Activated CD4-positive, alpha-beta T cell treated with anti-CD3 and anti-CD28 coated beads for 36 hours (primary cell): Measurements from ENCODE around the gene CCN5. TPM values are rescaled to one million over a fixed set of nuclear protein-coding genes. Genes with fewer than 3 reads are reported as not detected.
"Not testable (repeated sequence)": the region's sequence is repeated elsewhere in the genome, so short reads cannot be mapped to it uniquely, and the experiment has no call there.

Experiments used
- ATAC-seq: fragments of 200-7000 bp; cut with Tn5 transposase; one replicate; pipeline ENCODE4 v1.10.0; 2021; ENCODE audit warnings: mild to moderate bottlenecking, moderate library complexity
- CTCF ChIA-PET: fragments of 350-600 bp; sonication (Branson Sonifier 250); formaldehyde crosslinking; loops from one replicate; lab custom pipeline; 2021; ENCODE audit warnings: antibody characterized with exemption; lab: Charles Lee
- POLR2A ChIA-PET: fragments of 350-600 bp; sonication (Branson Sonifier 250); formaldehyde crosslinking; loops from one replicate; lab custom pipeline; 2021; ENCODE audit warnings: antibody characterized with exemption, inconsistent platforms; lab: Charles Lee
- DNase-seq: peaks from one replicate; pipeline ENCODE4 v3.0.0-alpha.2; 2020
- H3K27ac Mint-ChIP-seq: one replicate; pipeline ENCODE4 v1.8.0; 2021; ENCODE audit warnings: mixed read lengths
- H3K27me3 Mint-ChIP-seq: one replicate; pipeline ENCODE4 v1.8.0; 2021; ENCODE audit warnings: mixed read lengths
- H3K36me3 Mint-ChIP-seq: one replicate; pipeline ENCODE4 v1.8.0; 2021; ENCODE audit warnings: low read depth, mixed read lengths
- H3K4me1 Mint-ChIP-seq: one replicate; pipeline ENCODE4 v1.8.0; 2021; ENCODE audit warnings: mixed read lengths
- H3K4me3 Mint-ChIP-seq: one replicate; pipeline ENCODE4 v1.8.0; 2021; ENCODE audit warnings: mild to moderate bottlenecking, moderate library complexity, mixed read lengths
- H3K9me3 Mint-ChIP-seq: one replicate; pipeline ENCODE4 v1.8.0; 2021; ENCODE audit warnings: low read depth, mixed read lengths
- intact Hi-C, 2 experiments: fragments of 100-400 bp; cut with DNase I in 1 of 2; cut with micrococcal nuclease in 1 of 2; formaldehyde crosslinking; loops; one replicate each; pipeline versions ENCODE4 v1.14.2 to v1.15.1; 2022 to 2024; cut with DNase I, micrococcal nuclease
- total RNA-seq, 2 experiments: library from RNA; stranded (reverse); gene quantifications; one replicate each; pipeline ENCODE4 v1.2.3, GENCODE V29; 2021

CCN5 gene
- total RNA-seq, 2 experiments from 2014 or later: not detected

DNA sequence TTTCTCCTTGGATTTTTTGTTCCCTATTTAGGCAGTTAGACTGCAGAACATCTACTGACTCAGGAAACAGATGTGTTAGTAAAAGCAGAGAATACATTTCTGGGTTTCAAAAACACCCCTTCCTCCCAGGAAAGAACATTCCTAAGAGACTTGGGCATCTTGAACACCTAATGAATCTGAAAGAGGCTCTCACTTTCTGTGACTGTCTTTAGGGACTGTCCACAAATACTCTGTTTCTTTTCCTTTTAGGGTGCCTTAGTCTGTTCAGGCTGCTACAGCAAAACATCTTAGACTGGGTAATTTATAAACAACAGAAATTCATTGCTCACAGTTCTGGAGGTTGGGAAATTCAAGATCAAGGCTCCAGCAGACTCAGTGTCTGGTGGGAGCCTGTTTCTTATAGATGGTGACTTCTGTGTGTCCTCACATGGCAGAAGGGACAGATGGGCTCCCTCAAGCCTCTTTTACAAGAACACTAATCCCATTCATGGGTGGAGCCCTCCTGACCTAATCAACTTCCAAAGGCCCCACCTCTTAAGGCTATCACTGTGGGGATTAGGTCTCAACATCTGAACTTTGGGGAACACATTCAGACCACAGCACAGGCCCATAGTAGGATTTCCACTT lies 19.4 kb upstream of the CCN5 start:
- intact Hi-C loops: no loop called here
- H3K36me3 Mint-ChIP-seq: no peaks in the 10 kb centered on the region
- H3K27ac Mint-ChIP-seq: no peak overlapping the region
- POLR2A ChIA-PET: interaction anchor here (0.6 kb wide), 1 partner anchor 25 kb away, joined by 3 read pairs; no protein-coding TSS in a partner anchor
- peaks cover 7% of the 10 kb centered on the region for H3K4me1 Mint-ChIP-seq
- DNase-seq (no peak), ATAC-seq (no peak)
- H3K27me3 Mint-ChIP-seq: no peaks in the 10 kb centered on the region
- CTCF ChIA-PET: interaction anchor here (0.7 to 1.4 kb wide), 3 partner anchors 10 to 15 kb away, joined by 3 to 6 read pairs (median 3); no protein-coding TSS in a partner anchor
- H3K9me3 Mint-ChIP-seq: peaks cover 2% of the 10 kb centered on the region
- no peak overlapping the region for H3K4me3 Mint-ChIP-seq

DNA sequence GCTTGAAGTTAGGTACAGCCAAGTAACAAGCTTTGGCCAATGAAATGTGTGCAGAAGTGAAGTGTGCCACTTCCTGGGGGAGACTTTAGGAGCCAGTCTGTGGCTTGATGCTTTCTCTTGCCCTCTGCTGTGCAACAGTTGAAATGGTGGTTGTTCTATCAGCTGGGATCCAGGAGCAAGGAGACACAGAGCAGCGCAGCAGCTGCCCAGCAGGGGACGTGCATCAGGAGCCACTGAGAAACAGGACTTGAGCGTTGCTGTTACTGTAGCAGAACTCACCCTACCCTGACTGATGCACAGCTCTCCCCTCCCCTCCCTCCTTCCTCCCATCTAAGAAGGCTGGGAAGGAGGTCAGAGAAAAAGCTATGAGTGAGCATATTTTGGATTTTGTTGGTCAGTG lies 18.9 kb upstream of the CCN5 start:
- ChIA-PET POLR2A (interaction anchor here (0.6 kb wide), 1 partner anchor 24 kb away, joined by 3 read pairs; no protein-coding TSS in a partner anchor), CTCF (interaction anchor here (0.7 to 1.4 kb wide), 4 partner anchors 10 to 27 kb away, joined by 3 to 6 read pairs (median 4); no protein-coding TSS in a partner anchor)
- Mint-ChIP-seq H3K27ac (no peak overlapping the region), H3K27me3 (no peaks in the 10 kb centered on the region), H3K9me3 (peaks cover 2% of the 10 kb centered on the region), H3K4me1 (peaks cover 4% of the 10 kb centered on the region), H3K4me3 (no peak overlapping the region), H3K36me3 (no peaks in the 10 kb centered on the region)
- ATAC-seq (no peak), DNase-seq (no peak)
- intact Hi-C loops: no loop called here

DNA sequence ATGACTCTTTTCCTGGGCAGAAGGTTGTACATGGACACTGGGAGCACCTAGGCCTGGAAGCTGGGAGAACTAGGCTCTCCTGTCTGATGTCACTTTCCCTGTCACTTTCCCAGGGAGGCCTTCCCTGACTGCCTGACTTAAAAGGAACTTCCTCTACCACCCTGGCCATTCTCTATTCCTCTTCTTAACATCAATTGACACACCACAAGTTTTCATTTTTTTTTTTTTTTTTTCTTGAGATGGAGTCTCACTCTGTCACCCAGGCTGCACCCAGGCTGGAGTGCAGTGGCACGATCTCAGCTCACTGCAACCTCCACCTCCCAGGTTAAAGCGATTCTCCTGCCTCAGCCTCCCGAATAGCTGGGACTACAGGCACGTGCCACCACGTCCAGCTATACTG lies 18.1 kb upstream of the CCN5 start:
- H3K4me3 Mint-ChIP-seq, H3K9me3 Mint-ChIP-seq, DNase-seq, H3K4me1 Mint-ChIP-seq, ATAC-seq, H3K27ac Mint-ChIP-seq, POLR2A ChIA-PET, H3K27me3 Mint-ChIP-seq, intact Hi-C loops, H3K36me3 Mint-ChIP-seq: not testable (repeated sequence)
- CTCF ChIA-PET: interaction anchor here (0.8 to 1.1 kb wide), 2 partner anchors 11 to 27 kb away, joined by 3 to 5 read pairs; no protein-coding TSS in a partner anchor

DNA sequence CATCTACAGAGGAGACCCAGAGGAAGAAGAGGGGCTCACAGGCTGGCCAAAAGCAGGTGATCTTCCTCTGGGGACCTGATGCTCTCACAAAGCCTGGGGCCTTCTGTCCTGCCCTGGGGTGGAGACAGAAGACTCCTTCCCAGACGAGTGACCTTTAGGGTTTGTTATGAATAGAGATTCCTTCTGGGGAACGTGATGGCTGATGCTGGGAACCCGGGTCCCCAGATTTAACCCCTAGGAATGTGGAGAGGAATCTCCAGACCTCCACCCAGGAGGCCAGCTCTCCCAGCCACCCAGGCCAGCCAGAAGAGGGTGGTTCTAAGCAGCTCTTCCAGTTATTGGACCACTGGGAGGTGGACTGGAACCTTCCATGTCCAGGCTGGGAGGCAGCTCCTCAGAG lies 16.8 kb upstream of the CCN5 start:
- H3K27me3 Mint-ChIP-seq: no peaks in the 10 kb centered on the region
- H3K9me3 Mint-ChIP-seq: no peaks in the 10 kb centered on the region
- peaks cover 4% of the 10 kb centered on the region for H3K4me1 Mint-ChIP-seq
- intact Hi-C loops: no loop called here
- POLR2A ChIA-PET: interaction anchor here (0.7 kb wide), 1 partner anchor 169 kb away, joined by 3 read pairs; no protein-coding TSS in a partner anchor
- DNase-seq (no peak), ATAC-seq (no peak)
- CTCF ChIA-PET: interaction anchor here (1.2 kb wide), 1 partner anchor 13 kb away, joined by 9 read pairs; no protein-coding TSS in a partner anchor
- no peak overlapping the region for H3K4me3 Mint-ChIP-seq
- no peaks in the 10 kb centered on the region for H3K36me3 Mint-ChIP-seq
- H3K27ac Mint-ChIP-seq: no peak overlapping the region

DNA sequence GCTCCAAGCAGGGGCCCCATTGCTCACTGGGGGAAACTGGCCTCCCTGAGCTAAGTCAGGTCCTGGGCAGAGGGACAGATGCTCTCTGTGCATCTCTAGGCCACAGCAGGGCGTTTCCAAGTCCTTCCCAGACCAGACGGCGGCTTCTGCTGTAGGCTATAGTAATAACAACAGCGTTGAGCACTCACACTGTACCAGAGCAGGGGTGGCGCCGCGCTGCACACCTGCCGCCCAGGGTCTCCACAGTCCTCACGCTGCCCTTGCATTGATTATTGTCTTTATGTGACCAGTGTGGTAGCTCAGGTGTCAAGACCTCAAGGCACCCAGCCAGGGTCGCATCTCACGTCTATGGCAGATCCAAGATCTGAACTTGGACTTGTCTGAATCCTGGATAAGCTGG lies 14.9 kb upstream of the CCN5 start:
- no peak for ATAC-seq
- intact Hi-C loops: no loop called here

DNA sequence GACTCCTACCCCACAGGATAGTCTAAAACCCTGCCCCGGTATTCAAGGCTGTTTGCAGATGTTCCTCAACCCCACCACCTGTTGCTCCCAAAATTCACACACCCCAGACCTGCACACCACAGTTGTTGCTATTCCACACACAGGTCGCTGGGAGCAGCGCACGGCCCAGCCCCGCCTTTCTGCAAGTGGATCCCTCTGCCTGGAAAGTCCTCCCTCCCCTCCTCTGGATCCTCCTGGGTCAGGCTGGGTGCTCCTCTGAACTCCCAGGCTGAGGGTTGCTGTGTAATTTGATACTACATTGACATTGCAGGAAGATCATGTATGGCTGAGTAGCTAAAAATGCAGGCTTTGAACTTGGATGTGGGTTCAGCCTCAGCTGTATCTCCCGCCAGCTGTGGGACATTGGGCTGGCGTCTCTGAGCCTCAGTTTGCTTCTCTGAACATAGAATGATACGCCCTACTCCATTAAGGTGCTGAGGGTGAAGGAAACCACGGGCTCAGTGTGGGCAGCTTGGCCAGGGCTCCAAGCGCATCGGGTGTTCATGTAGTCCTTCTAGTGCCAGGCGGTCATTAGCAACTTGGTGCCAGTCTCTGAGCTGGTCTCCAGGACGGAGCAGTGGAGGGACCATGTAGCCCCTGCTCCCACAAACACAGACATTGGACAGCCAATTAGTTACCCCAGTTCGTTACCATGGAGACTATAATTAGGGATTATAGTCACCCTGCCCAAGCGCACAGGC lies 13.9 kb upstream of the CCN5 start:
- ChIA-PET CTCF (no interaction called here), POLR2A (no interaction called here)
- Mint-ChIP-seq H3K27me3 (peaks cover 2% of the 10 kb centered on the region), H3K9me3 (no peaks in the 10 kb centered on the region), H3K4me1 (no peaks in the 10 kb centered on the region), H3K36me3 (no peaks in the 10 kb centered on the region), H3K27ac (no peak overlapping the region), H3K4me3 (no peak overlapping the region)
- intact Hi-C loops: no loop called here
- DNase-seq (no peak), ATAC-seq (no peak)

More for the DNA sequence above, 14.9 kb upstream of the CCN5 start:
- H3K27ac Mint-ChIP-seq: no peak overlapping the region
- no peaks in the 10 kb centered on the region for H3K36me3 Mint-ChIP-seq
- no peaks in the 10 kb centered on the region for H3K9me3 Mint-ChIP-seq
- CTCF ChIA-PET: no interaction called here
- POLR2A ChIA-PET: no interaction called here
- DNase-seq: no peak
- peaks cover under 1% of the 10 kb centered on the region for H3K27me3 Mint-ChIP-seq
- H3K4me1 Mint-ChIP-seq: peaks cover 1% of the 10 kb centered on the region
- H3K4me3 Mint-ChIP-seq: no peak overlapping the region

DNA sequence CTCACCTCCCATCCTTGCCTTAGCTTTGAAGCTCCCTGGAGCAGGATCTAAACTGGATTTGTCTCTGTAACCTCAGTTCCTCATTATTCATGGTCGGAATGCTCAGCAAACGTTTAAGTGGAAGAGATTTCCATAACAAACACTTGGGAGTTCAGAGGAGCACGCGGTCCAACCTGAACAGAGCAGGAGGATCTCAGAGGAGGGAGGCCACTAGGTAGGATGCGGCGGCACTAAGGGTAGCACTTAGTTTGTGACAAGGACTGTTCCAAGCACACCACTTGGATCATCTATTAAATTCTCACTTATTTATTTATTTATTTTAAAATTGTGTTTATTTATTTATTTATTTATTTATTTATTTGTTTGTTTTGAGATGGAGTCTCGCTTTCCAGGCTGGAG lies 13.3 kb upstream of the CCN5 start:
- CTCF ChIA-PET: no interaction called here

DNA sequence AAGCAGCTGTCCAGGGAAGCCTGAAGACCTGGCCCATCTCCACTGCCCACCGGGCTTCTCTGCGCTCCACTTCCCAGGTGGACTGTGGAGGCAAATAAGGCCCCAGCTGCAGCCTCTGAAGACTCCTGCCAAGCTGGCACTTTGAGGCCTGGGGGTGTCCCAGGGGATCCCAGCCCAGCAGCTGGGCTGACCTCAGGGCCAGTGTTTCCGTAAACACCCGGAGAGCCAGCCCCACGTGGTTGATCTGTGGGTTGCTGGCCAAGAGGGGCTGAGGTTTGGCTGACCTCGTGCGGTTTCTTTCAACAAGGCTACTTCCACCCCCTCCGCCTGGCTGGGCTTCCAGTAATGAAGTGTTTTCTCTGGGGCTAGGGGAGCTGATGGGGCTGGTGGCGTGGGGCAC lies 12.4 kb upstream of the CCN5 start:
- Mint-ChIP-seq H3K4me3 (no peak overlapping the region), H3K27ac (no peak overlapping the region), H3K9me3 (no peaks in the 10 kb centered on the region), H3K27me3 (peaks cover 2% of the 10 kb centered on the region), H3K4me1 (no peaks in the 10 kb centered on the region), H3K36me3 (no peaks in the 10 kb centered on the region)
- POLR2A ChIA-PET: no interaction called here
- intact Hi-C loops: no loop called here
- DNase-seq (no peak), ATAC-seq (no peak)
- CTCF ChIA-PET: interaction anchor here (0.9 kb wide), 1 partner anchor 19 kb away, joined by 3 read pairs; no protein-coding TSS in a partner anchor

More for the DNA sequence above, 13.3 kb upstream of the CCN5 start:
- POLR2A ChIA-PET: no interaction called here
- H3K4me1 Mint-ChIP-seq: no peaks in the 10 kb centered on the region
- H3K27me3 Mint-ChIP-seq: peaks cover 2% of the 10 kb centered on the region
- no peaks in the 10 kb centered on the region for H3K9me3 Mint-ChIP-seq
- H3K27ac Mint-ChIP-seq: no peak overlapping the region
- H3K36me3 Mint-ChIP-seq: no peaks in the 10 kb centered on the region
- DNase-seq (no peak), ATAC-seq (no peak)
- H3K4me3 Mint-ChIP-seq: no peak overlapping the region
- intact Hi-C loops: no loop called here

DNA sequence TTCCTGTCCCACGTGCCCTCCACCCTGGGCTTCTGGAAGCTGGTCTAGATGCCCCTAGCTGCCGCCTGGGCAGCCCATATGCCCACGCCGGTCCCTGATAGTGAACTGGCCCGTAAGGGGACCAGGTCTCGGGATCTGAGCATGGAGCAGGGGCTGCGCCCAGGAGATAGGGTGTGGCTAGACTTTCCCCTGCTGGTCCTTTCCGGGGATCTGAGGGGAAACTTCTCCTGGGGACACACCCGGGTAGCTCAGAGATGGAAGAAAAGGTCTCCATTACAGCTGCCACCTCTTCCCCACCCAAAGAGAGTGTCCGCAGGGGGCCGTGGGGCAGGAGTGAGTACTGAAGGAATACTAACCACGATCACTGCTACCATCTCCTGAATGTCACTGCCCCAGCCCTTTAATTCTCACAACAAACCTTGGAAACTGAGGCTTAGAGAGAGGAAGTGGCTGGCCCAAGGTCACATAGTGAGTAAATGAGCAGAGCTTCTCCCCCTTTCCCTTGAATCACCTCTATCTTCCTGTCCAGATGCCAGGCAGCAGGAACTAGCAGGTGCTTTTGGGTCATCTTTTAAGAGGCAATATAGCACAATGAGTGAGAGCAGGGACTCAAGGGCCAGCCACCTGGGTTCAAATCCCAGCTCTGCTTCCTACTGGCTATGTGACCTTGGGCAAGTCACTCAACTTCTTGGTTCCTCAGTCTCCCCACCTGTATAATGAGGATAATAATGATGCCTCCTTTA lies 11.8 kb upstream of the CCN5 start:
- H3K27me3 Mint-ChIP-seq: peaks cover 2% of the 10 kb centered on the region
- no peak for ATAC-seq
- H3K4me3 Mint-ChIP-seq: no peak overlapping the region
- POLR2A ChIA-PET: no interaction called here
- no peak for DNase-seq
- H3K4me1 Mint-ChIP-seq: no peaks in the 10 kb centered on the region
- intact Hi-C loops: no loop called here
- no peaks in the 10 kb centered on the region for H3K36me3 Mint-ChIP-seq
- H3K27ac Mint-ChIP-seq: no peak overlapping the region
- CTCF ChIA-PET: interaction anchor here (0.6 to 0.9 kb wide), 2 partner anchors 19 to 453 kb away, joined by 3 read pairs; no protein-coding TSS in a partner anchor
- no peaks in the 10 kb centered on the region for H3K9me3 Mint-ChIP-seq

DNA sequence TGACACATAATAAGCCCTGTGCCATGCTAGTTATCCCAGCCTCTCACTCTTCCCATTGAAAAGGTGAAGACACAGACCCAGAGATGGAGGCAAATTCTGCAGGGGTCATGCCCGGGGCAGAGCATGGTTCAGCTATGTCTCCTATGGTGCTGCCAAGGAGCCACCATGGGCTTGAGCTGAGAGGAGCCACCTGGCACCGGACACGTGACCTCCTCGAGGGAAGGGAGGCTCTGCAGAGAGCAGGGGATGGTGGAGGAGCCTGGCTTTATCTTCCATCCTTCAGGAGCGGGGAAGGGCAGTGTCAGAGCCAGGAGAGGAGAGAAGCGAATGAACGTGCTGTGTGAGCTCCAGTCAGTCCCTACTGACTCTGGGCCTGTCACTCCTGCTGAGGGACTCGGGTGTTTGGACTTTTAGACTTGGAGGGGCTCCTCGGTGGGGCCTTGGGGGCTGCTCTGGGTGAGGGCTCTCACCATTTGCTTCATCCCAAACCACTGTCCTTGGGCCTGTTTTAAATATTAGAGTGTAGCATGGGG lies 11.1 kb upstream of the CCN5 start:
- ChIA-PET CTCF (interaction anchor here (0.6 kb wide), 1 partner anchor 454 kb away, joined by 3 read pairs; no protein-coding TSS in a partner anchor), POLR2A (no interaction called here)
- no peaks in the 10 kb centered on the region for H3K4me1 Mint-ChIP-seq
- intact Hi-C loops: no loop called here
- H3K27me3 Mint-ChIP-seq: peaks cover 2% of the 10 kb centered on the region
- DNase-seq (no peak), ATAC-seq (no peak)
- no peak overlapping the region for H3K27ac Mint-ChIP-seq
- H3K9me3 Mint-ChIP-seq: no peaks in the 10 kb centered on the region
- H3K36me3 Mint-ChIP-seq: no peaks in the 10 kb centered on the region
- no peak overlapping the region for H3K4me3 Mint-ChIP-seq

DNA sequence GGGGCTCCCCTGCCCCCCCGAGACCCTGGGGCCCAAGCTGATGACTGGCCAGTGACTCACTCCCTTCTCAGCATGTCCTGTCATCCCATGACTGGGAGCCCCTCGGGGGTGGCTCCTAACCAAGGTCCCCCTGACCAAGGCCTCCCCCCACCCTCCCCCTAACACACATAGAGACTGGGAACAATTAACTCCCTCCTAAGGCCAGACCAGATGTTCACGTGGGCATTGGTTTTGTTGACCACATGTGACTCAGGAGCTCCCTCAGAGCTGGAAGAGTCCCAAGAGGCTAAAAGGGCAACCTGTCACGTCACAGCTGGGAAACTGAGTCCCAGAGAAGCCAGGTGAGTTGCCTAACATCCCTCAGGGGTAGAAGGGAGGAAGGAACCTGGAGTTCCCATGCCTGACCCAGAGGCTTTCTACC lies 10.6 kb upstream of the CCN5 start:
- CTCF ChIA-PET: no interaction called here
- no peaks in the 10 kb centered on the region for H3K9me3 Mint-ChIP-seq
- DNase-seq (no peak), ATAC-seq (no peak)
- H3K4me3 Mint-ChIP-seq: no peak overlapping the region
- intact Hi-C loops: no loop called here
- no peaks in the 10 kb centered on the region for H3K4me1 Mint-ChIP-seq
- no peak overlapping the region for H3K27ac Mint-ChIP-seq
- H3K36me3 Mint-ChIP-seq: no peaks in the 10 kb centered on the region
- H3K27me3 Mint-ChIP-seq: peaks cover 2% of the 10 kb centered on the region
- POLR2A ChIA-PET: no interaction called here
